ENCODE measurements around the gene EIF1AD. TPM values are rescaled to one million over a fixed set of nuclear protein-coding genes. Genes with fewer than 3 reads are reported as not detected.

Gene EIF1AD
- total RNA-seq, 3 donors from 2014 or later (not counting 1 experiment from before 2014, with no cell fraction given), result 49.9 to 74.2 (median 62.8) TPM

- no peak overlapping the region for H3K4me3 ChIP-seq (ENCODE audit: low read length)
- Mint-ChIP-seq H3K27me3 (ENCODE audit: low read depth in 2 of 2) (peaks cover 4 to 7% of the 10 kb centered on the region in 2 donors), H3K36me3 (no peaks in the 10 kb centered on the region), H3K4me1 (peaks cover 7 to 16% of the 10 kb centered on the region in 2 donors), H3K9me3 (no peaks in the 10 kb centered on the region), H3K27ac (no peak overlapping the region), H3K4me3 (no peak overlapping the region)
- intact Hi-C loops (cut with micrococcal nuclease), result no loop called here
- H3K36me3 ChIP-seq (ENCODE audit: control insufficient read depth, insufficient read depth, low read length), result peaks cover 13% of the 10 kb centered on the region
- H3K27me3 ChIP-seq (ENCODE audit: control insufficient read depth, insufficient read depth, low read length), result peaks cover 10% of the 10 kb centered on the region
- H3K9me3 ChIP-seq (ENCODE audit: control insufficient read depth, insufficient read depth, low read length), result no peaks in the 10 kb centered on the region
- ATAC-seq, result no peak
- no peak for DNase-seq
- no peak for TF ChIP-seq CTCF (IDR thresholded peaks at IDR 0.05)
- 77% methylated on average over 5 of the region's 5 CpGs for WGBS (ENCODE audit: insufficient coverage)
- peaks cover 13% of the 10 kb centered on the region for H3K4me1 ChIP-seq (ENCODE audit: control insufficient read depth, insufficient read depth, low read length)
- H3K27ac ChIP-seq (ENCODE audit: low read length), result no peak overlapping the region
Observed at GRCh38 chr11:66007201-66007634, 5.3 kb upstream of the EIF1AD start.

- no peak for DNase-seq
- peaks cover 4 to 7% of the 10 kb centered on the region in 2 donors for H3K27me3 Mint-ChIP-seq (ENCODE audit: low read depth in 2 of 2)
- no peaks in the 10 kb centered on the region for H3K9me3 ChIP-seq (ENCODE audit: control insufficient read depth, insufficient read depth, low read length)
Observed at GRCh38 chr11:66006891-66007176, 4.9 kb upstream of the EIF1AD start.

GRCh38 chr11:66006134-66006890, 4.4 kb upstream of the EIF1AD start:
- Mint-ChIP-seq H3K36me3 (no peaks in the 10 kb centered on the region), H3K27ac (no peak overlapping the region), H3K27me3 (ENCODE audit: low read depth in 2 of 2) (peaks cover 4 to 7% of the 10 kb centered on the region in 2 donors), H3K4me3 (no peak overlapping the region), H3K9me3 (no peaks in the 10 kb centered on the region), H3K4me1 (peaks cover 16 to 25% of the 10 kb centered on the region in 2 donors)
- DNase-seq (no peak), ATAC-seq (no peak)
- TF ChIP-seq CTCF (IDR thresholded peaks at IDR 0.05), result no peak
- Histone ChIP-seq H3K36me3 (ENCODE audit: control insufficient read depth, insufficient read depth, low read length) (peaks cover 13% of the 10 kb centered on the region), H3K27ac (ENCODE audit: low read length) (no peak overlapping the region), H3K4me3 (ENCODE audit: low read length) (no peak overlapping the region), H3K9me3 (ENCODE audit: control insufficient read depth, insufficient read depth, low read length) (no peaks in the 10 kb centered on the region), H3K4me1 (ENCODE audit: control insufficient read depth, insufficient read depth, low read length) (peaks cover 13% of the 10 kb centered on the region), H3K27me3 (ENCODE audit: control insufficient read depth, insufficient read depth, low read length) (peaks cover 5% of the 10 kb centered on the region)
- 96% methylated on average over 12 of the region's 13 CpGs for WGBS (ENCODE audit: insufficient coverage)
- intact Hi-C loops (cut with micrococcal nuclease), result no loop called here

More at GRCh38 chr11:66006891-66007176, 4.9 kb upstream of the EIF1AD start:
- no peaks in the 10 kb centered on the region for H3K9me3 Mint-ChIP-seq
- no peak for ATAC-seq
- H3K36me3 Mint-ChIP-seq, result no peaks in the 10 kb centered on the region
- Histone ChIP-seq H3K36me3 (ENCODE audit: control insufficient read depth, insufficient read depth, low read length) (peaks cover 13% of the 10 kb centered on the region), H3K4me3 (ENCODE audit: low read length) (no peak overlapping the region), H3K27ac (ENCODE audit: low read length) (no peak overlapping the region), H3K4me1 (ENCODE audit: control insufficient read depth, insufficient read depth, low read length) (peaks cover 10% of the 10 kb centered on the region), H3K27me3 (ENCODE audit: control insufficient read depth, insufficient read depth, low read length) (peaks cover 9% of the 10 kb centered on the region)
- no peak for TF ChIP-seq CTCF (IDR thresholded peaks at IDR 0.05)
- intact Hi-C loops (cut with micrococcal nuclease), result no loop called here
- H3K4me3 Mint-ChIP-seq, result no peak overlapping the region
- H3K27ac Mint-ChIP-seq, result no peak overlapping the region
- H3K4me1 Mint-ChIP-seq, result peaks cover 11 to 20% of the 10 kb centered on the region in 2 donors
- WGBS (ENCODE audit: insufficient coverage), result 93% methylated on average over 4 of the region's 4 CpGs

Measured in natural killer cell (primary cell).